HCT116 (cell line): Measurements from ENCODE around the gene TMTC2. TPM values are rescaled to one million over a fixed set of nuclear protein-coding genes. Genes with fewer than 3 reads are reported as not detected.

Experiments used
- ATAC-seq: fragments of 200-7000 bp; cut with Tn5 transposase; 2 replicates; pipeline ENCODE4 v1.9.1; 2020; ENCODE audit warnings: mild to moderate bottlenecking, moderate library complexity
- BruUV-seq: library from RNA; stranded (reverse); fragments of 400-500 nt; replicated peaks from 2 replicates; lab custom pipeline; 2021; lab: Mats Ljungman, UMichigan
- CTCF ChIA-PET: fragments of 300-600 bp; sonication (Branson Sonifier 250); formaldehyde crosslinking; loops from one replicate; lab custom pipeline; 2021; ENCODE audit warnings: antibody characterized with exemption; lab: Charles Lee
- POLR2A ChIA-PET: fragments of 300-600, 350-600 bp; sonication (Branson Sonifier 250); formaldehyde crosslinking; loops from one replicate; lab custom pipeline; 2021; ENCODE audit warnings: antibody characterized with exemption; lab: Charles Lee
- RAD21 ChIA-PET, 2 experiments: fragments of 300-600 bp; sonication (Branson Sonifier 250); formaldehyde crosslinking; loops; one replicate each; lab custom pipeline; 2023; ENCODE audit warnings: low total read pairs in 2 of 2; ENCODE audit not compliant: uncharacterized antibody in 2 of 2, unreplicated experiment in 2 of 2, low non-redundant PET in 1 of 2; lab: Charles Lee
- DNase-seq: peaks from one replicate; pipeline ENCODE4 v3.0.0-alpha.2; 2010; ENCODE audit warnings: low read depth, low spot score
- H2AFZ ChIP-seq: fragments of 200-600 bp; shearing (Covaris generic), sonication (generic); 2 replicates; pipeline ENCODE4 v1.6.1; 2017; ENCODE audit warnings: low read depth, mixed run types, mixed read lengths, antibody characterized with exemption, low read length; ENCODE audit not compliant: poor library complexity, severe bottlenecking
- H3K27ac ChIP-seq: 2 replicates; pipeline ENCODE4 v1.5.1; 2012; ENCODE audit warnings: low read depth, low read length
- H3K27me3 ChIP-seq: fragments of 200-600 bp; sonication (generic); 2 replicates; pipeline ENCODE4 v1.6.1; 2016; ENCODE audit warnings: mixed run types, low read length, mixed read lengths; ENCODE audit not compliant: insufficient read depth
- H3K36me3 ChIP-seq, 2 experiments: fragments of 200-500 bp in 1 of 2; fragments of 200-600 bp in 1 of 2; sonication (Bioruptor generic) in 1 of 2; sonication (generic) in 1 of 2; 2 replicates each; pipeline versions ENCODE4 v1.5.1 to v1.6.1; 2014 to 2016; ENCODE audit warnings: low read length in 2 of 2, inconsistent platforms in 1 of 2, mixed read lengths in 1 of 2, mixed run types in 1 of 2; ENCODE audit not compliant: insufficient read depth in 2 of 2, control insufficient read depth in 1 of 2
- H3K4me1 ChIP-seq, 2 experiments: fragments of 200-600 bp in 1 of 2; sonication (generic) in 1 of 2; 2 replicates each; pipeline versions ENCODE4 v1.5.1 to v1.6.1; 2012 to 2017; ENCODE audit warnings: low read length in 2 of 2, inconsistent platforms in 1 of 2, mild to moderate bottlenecking in 1 of 2, mixed read lengths in 1 of 2, mixed run types in 1 of 2, moderate library complexity in 1 of 2; ENCODE audit not compliant: insufficient read depth in 2 of 2, control insufficient read depth in 1 of 2
- H3K4me2 ChIP-seq: fragments of 200-600 bp; sonication (generic); 2 replicates; pipeline ENCODE4 v1.6.1; 2017; ENCODE audit warnings: mixed run types, low read length, mixed read lengths
- H3K4me3 ChIP-seq, 2 experiments: fragments of 200-600 bp in 1 of 2; sonication (generic) in 1 of 2; replicated peaks in 1 of 2; 2 replicates each; pipeline ENCODE4 v1.5.1; 2011 to 2016; ENCODE audit warnings: low read length in 2 of 2, control low read depth in 1 of 2, low read depth in 1 of 2, mild to moderate bottlenecking in 1 of 2, mixed read lengths in 1 of 2, mixed run types in 1 of 2
- H3K79me2 ChIP-seq: fragments of 200-600 bp; sonication (generic); 2 replicates; pipeline ENCODE4 v1.6.1; 2017; ENCODE audit warnings: mild to moderate bottlenecking, mixed run types, low read length, moderate library complexity, mixed read lengths; ENCODE audit not compliant: insufficient read depth
- H3K9ac ChIP-seq: fragments of 200-600 bp; sonication (generic); 2 replicates; pipeline ENCODE4 v1.6.1; 2016; ENCODE audit warnings: low read length, mixed read lengths
- H3K9me2 ChIP-seq: fragments of 200-600 bp; sonication (generic), shearing (Covaris generic); 2 replicates; pipeline ENCODE4 v1.6.1; 2017; ENCODE audit warnings: mixed run types, mild to moderate bottlenecking, moderate library complexity; ENCODE audit not compliant: insufficient read depth
- H3K9me3 ChIP-seq, 2 experiments: fragments of 200-500 bp in 1 of 2; fragments of 200-600 bp in 1 of 2; sonication (Bioruptor generic) in 1 of 2; sonication (generic) in 1 of 2; 2 replicates each; pipeline ENCODE4 v1.6.1; 2014 to 2017; ENCODE audit warnings: low read length in 2 of 2, mixed read lengths in 2 of 2, inconsistent platforms in 1 of 2, low read depth in 1 of 2, mild to moderate bottlenecking in 1 of 2, mixed run types in 1 of 2, moderate library complexity in 1 of 2; ENCODE audit not compliant: control insufficient read depth in 1 of 2, insufficient read depth in 1 of 2
- H4K20me1 ChIP-seq: fragments of 200-600 bp; sonication (generic), shearing (Covaris generic); 2 replicates; pipeline ENCODE4 v1.6.1; 2017; ENCODE audit warnings: mixed run types, mild to moderate bottlenecking, moderate library complexity; ENCODE audit not compliant: insufficient read depth
- CBX3 ChIP-seq: IDR thresholded peaks from 2 replicates; pipeline ENCODE4 v1.6.1; 2012; ENCODE audit warnings: low read depth
- EGR1 ChIP-seq: IDR thresholded peaks from 2 replicates; pipeline ENCODE4 v1.6.1; 2012; ENCODE audit warnings: low read depth
- POLR2A ChIP-seq: IDR thresholded peaks from 2 replicates; pipeline ENCODE4 v1.7.0; 2011; ENCODE audit warnings: borderline replicate concordance; ENCODE audit not compliant: insufficient read depth, insufficient read length; ENCODE audit errors: extremely low read depth
- POLR2AphosphoS5 ChIP-seq: IDR thresholded peaks from 2 replicates; pipeline ENCODE4 v1.6.1; 2011; ENCODE audit warnings: mild to moderate bottlenecking, low read depth, low read length, moderate library complexity
- SP1 ChIP-seq: IDR thresholded peaks from 2 replicates; pipeline ENCODE4 v1.6.1; 2012; ENCODE audit warnings: low read depth
- SRF ChIP-seq: IDR thresholded peaks from 2 replicates; pipeline ENCODE4 v1.6.1; 2012; ENCODE audit warnings: low read depth
- ZNF274 ChIP-seq: fragments of 200-500 bp; sonication (Bioruptor generic); IDR thresholded peaks from 2 replicates; pipeline ENCODE4 v1.6.1; 2014; ENCODE audit warnings: mild to moderate bottlenecking, low read depth, low read length, inconsistent platforms
- intact Hi-C: fragments of 100-400 bp; cut with micrococcal nuclease; formaldehyde crosslinking; loops from 2 replicates; pipeline ENCODE4 v1.10.0; 2022
- total RNA-seq: library from RNA; stranded (reverse); gene quantifications from one replicate; pipeline ENCODE4 v1.2.1, GENCODE V29; 2021; ENCODE audit not compliant: unreplicated experiment
- TF ChIP-seq, protein P1 (sequence below): IDR thresholded peaks from 2 replicates; pipeline ENCODE4 v1.6.1; 2011; ENCODE audit warnings: mild to moderate bottlenecking, low read length, moderate library complexity; ENCODE audit not compliant: insufficient replicate concordance; ENCODE audit errors: extremely low read depth

TMTC2 gene
- total RNA-seq, 1 experiment from 2014 or later: 11.5 TPM

DNA sequence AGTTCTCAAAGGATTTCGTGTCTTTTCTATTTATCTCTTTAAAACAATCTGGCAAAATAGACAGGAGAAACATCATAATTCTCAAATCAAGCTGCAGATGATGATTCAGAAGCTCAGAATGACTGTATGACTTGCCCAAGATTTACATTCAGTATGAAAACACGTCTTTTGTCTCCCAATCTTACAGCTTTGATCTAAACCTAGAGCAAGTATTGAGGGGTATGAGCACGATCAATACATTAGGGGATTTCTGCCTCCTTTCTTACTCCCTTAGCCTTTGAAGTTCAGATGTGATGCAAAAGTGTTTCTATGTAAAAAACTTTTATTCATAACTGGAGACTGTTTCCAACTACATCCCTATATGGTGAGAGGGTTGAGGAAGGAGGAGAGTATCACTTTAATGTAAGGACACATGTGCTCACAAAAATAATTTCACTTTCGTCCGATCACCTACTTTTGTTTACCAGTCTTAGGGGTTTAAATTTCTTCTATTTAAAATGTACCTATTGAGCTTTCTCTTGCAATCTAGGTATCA is 454.8 kb downstream of the TMTC2 start:
- Histone ChIP-seq H3K79me2 (no peaks in the 10 kb centered on the region), H3K9me2 (no peaks in the 10 kb centered on the region), H4K20me1 (no peaks in the 10 kb centered on the region), H3K4me2 (no peak overlapping the region), H3K4me1 (no peaks in the 10 kb centered on the region), H2AFZ (no peak overlapping the region), H3K9ac (no peak overlapping the region), H3K27ac (no peak overlapping the region), H3K9me3 (no peaks in the 10 kb centered on the region), H3K4me3 (no peak overlapping the region), H3K27me3 (no peaks in the 10 kb centered on the region), H3K36me3 (no peaks in the 10 kb centered on the region)
- RAD21 ChIA-PET: no interaction called here
- intact Hi-C loops: no loop called here
- BruUV-seq: no TSS peak
- POLR2A ChIA-PET: no interaction called here
- ATAC-seq (no peak), DNase-seq (no peak)
- TF ChIP-seq, protein P1, sequence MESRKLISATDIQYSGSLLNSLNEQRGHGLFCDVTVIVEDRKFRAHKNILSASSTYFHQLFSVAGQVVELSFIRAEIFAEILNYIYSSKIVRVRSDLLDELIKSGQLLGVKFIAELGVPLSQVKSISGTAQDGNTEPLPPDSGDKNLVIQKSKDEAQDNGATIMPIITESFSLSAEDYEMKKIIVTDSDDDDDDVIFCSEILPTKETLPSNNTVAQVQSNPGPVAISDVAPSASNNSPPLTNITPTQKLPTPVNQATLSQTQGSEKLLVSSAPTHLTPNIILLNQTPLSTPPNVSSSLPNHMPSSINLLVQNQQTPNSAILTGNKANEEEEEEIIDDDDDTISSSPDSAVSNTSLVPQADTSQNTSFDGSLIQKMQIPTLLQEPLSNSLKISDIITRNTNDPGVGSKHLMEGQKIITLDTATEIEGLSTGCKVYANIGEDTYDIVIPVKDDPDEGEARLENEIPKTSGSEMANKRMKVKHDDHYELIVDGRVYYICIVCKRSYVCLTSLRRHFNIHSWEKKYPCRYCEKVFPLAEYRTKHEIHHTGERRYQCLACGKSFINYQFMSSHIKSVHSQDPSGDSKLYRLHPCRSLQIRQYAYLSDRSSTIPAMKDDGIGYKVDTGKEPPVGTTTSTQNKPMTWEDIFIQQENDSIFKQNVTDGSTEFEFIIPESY: no peak
- TF ChIP-seq EGR1: no peak
- TF ChIP-seq ZNF274: no peak
- TF ChIP-seq POLR2AphosphoS5: no peak
- CTCF ChIA-PET: no interaction called here

DNA sequence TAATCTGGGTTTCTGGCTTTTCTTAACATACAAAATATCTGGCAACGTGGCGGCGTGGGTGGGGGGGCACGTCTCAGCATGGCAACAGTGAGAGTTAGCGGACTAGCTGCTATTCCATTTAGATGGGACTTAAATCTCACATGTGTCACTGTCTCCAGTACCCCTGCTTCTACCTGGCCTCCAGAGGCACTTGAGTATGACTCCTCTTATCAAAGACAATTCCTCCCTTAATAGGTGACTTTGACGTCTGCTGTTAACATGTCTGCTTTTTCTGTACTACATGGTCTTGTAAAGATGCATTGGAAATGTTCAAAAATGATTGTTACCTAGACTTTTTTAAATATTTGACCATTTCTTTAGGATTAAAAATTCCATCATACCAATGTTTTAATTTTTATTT is 456.2 kb downstream of the TMTC2 start:
- RAD21 ChIA-PET: no interaction called here
- Histone ChIP-seq H3K27me3 (no peaks in the 10 kb centered on the region), H3K9ac (no peak overlapping the region), H2AFZ (no peak overlapping the region), H3K27ac (no peak overlapping the region), H3K36me3 (no peaks in the 10 kb centered on the region), H3K9me3 (no peaks in the 10 kb centered on the region), H3K9me2 (no peaks in the 10 kb centered on the region), H3K4me1 (no peaks in the 10 kb centered on the region), H3K4me3 (no peak overlapping the region), H3K4me2 (no peak overlapping the region), H4K20me1 (no peaks in the 10 kb centered on the region), H3K79me2 (no peaks in the 10 kb centered on the region)
- BruUV-seq: no TSS peak
- POLR2A ChIA-PET: no interaction called here
- DNase-seq: no peak
- CTCF ChIA-PET: no interaction called here
- TF ChIP-seq SRF: no peak
- no peak for TF ChIP-seq EGR1
- TF ChIP-seq CBX3: no peak
- TF ChIP-seq SP1: no peak
- TF ChIP-seq POLR2A: no peak
- intact Hi-C loops: no loop called here
- no peak for ATAC-seq
